NB4 (cell line): ENCODE results near the gene SPECC1L.

Source experiments
- MYC ChIP-seq: IDR thresholded peaks from 2 replicates; pipeline ENCODE4 v1.6.1; 2011; ENCODE audit warnings: low read depth, low read length
- POLR2A ChIP-seq: IDR thresholded peaks from 2 replicates; pipeline ENCODE4 v1.6.1; 2011; ENCODE audit warnings: mild to moderate bottlenecking; ENCODE audit not compliant: insufficient read length; ENCODE audit errors: extremely low read depth
- TF ChIP-seq, protein P1 (sequence below): IDR thresholded peaks from one replicate; pipeline ENCODE4 v1.5.1; 2012; ENCODE audit warnings: low read depth, low read length
- TF ChIP-seq, protein P2 (sequence below): IDR thresholded peaks from 2 replicates; pipeline ENCODE4 v1.6.1; 2011; ENCODE audit warnings: low read depth, low read length

DNA sequence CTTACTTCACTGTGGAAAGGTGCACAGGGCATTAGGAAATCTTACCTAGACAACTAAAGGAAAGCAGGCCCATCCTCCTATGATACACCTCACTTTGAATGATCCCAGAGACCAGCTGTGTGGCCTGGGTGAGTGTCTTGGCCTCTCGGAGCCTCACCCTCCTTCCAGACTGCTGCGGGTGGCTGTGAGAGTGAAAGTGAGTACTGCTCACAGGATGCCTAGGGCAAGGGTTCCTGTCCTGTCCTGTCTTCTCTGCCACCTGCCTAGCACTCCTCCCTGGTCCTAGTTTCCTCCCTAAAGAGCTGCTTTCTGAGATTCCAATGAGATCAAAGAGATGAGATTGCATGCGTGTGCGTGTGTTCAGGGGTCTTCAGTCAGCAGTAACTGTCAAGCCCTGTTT, 137.3 kb downstream of the SPECC1L start:
- TF ChIP-seq, protein P1, sequence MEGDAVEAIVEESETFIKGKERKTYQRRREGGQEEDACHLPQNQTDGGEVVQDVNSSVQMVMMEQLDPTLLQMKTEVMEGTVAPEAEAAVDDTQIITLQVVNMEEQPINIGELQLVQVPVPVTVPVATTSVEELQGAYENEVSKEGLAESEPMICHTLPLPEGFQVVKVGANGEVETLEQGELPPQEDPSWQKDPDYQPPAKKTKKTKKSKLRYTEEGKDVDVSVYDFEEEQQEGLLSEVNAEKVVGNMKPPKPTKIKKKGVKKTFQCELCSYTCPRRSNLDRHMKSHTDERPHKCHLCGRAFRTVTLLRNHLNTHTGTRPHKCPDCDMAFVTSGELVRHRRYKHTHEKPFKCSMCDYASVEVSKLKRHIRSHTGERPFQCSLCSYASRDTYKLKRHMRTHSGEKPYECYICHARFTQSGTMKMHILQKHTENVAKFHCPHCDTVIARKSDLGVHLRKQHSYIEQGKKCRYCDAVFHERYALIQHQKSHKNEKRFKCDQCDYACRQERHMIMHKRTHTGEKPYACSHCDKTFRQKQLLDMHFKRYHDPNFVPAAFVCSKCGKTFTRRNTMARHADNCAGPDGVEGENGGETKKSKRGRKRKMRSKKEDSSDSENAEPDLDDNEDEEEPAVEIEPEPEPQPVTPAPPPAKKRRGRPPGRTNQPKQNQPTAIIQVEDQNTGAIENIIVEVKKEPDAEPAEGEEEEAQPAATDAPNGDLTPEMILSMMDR, result no peak
- TF ChIP-seq POLR2A (no peak), MYC (no peak)
- TF ChIP-seq, protein P2, sequence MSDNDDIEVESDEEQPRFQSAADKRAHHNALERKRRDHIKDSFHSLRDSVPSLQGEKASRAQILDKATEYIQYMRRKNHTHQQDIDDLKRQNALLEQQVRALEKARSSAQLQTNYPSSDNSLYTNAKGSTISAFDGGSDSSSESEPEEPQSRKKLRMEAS, result no peak
